T-helper 1 cell treated with Interleukin-12 subunit alpha and Interleukin-12 subunit beta and Interleukin-4 antibody, amounts not matched to agents 30 ng/mL and 1 ng/mL, for 36 hours (primary cell): Measurements from ENCODE around the gene EVL. TPM values are rescaled to one million over a fixed set of nuclear protein-coding genes. Genes with fewer than 3 reads are reported as not detected.

ENCODE experiments used
- intact Hi-C: fragments of 100-400 bp; cut with micrococcal nuclease; formaldehyde crosslinking; loops from one replicate; pipeline ENCODE4 v1.15.1; 2024
- total RNA-seq: library from RNA; stranded (reverse); gene quantifications from 2 replicates; pipeline ENCODE4 v1.2.3, GENCODE V29; 2022

Gene EVL
- total RNA-seq, 1 donor from 2014 or later, result 1,194 TPM

- intact Hi-C loops, result no loop called here
Observed at GRCh38 chr14:100038065-100038464, 27.2 kb upstream of the EVL start.

GRCh38 chr14:100039903-100040302, 25.3 kb upstream of the EVL start:
- intact Hi-C loops, result no loop called here

GRCh38 chr14:100041271-100041670, 24.0 kb upstream of the EVL start:
- intact Hi-C loops, result no loop called here

GRCh38 chr14:100042286-100042685, 22.9 kb upstream of the EVL start:
- intact Hi-C loops, result no loop called here

- intact Hi-C loops, result no loop called here
Observed at GRCh38 chr14:100045642-100046344, 19.4 kb upstream of the EVL start.

- intact Hi-C loops, result no loop called here
Observed at GRCh38 chr14:100047600-100047999, 17.6 kb upstream of the EVL start.

- intact Hi-C loops, result loop anchor here (2.0 kb wide), 1 partner anchor 14 kb away; no protein-coding TSS in a partner anchor
Observed at GRCh38 chr14:100048786-100049185, 16.4 kb upstream of the EVL start.

- intact Hi-C loops, result loop anchor here (2.0 kb wide), 1 partner anchor 14 kb away; no protein-coding TSS in a partner anchor
Observed at GRCh38 chr14:100049220-100049619, 16.0 kb upstream of the EVL start.

- intact Hi-C loops, result no loop called here
Observed at GRCh38 chr14:100051103-100051502, 14.1 kb upstream of the EVL start.

- intact Hi-C loops, result no loop called here
Observed at GRCh38 chr14:100051543-100051942, 13.7 kb upstream of the EVL start.

- intact Hi-C loops, result no loop called here
Observed at GRCh38 chr14:100052819-100053218, 12.4 kb upstream of the EVL start.

- intact Hi-C loops, result no loop called here
Observed at GRCh38 chr14:100054316-100055075, 10.7 kb upstream of the EVL start.

GRCh38 chr14:100056431-100056830, 8.8 kb upstream of the EVL start:
- intact Hi-C loops, result no loop called here

- intact Hi-C loops, result loop anchor here (1.0 kb wide), 5 partner anchors 15 to 136 kb away; no protein-coding TSS in a partner anchor
Observed at GRCh38 chr14:100056964-100057795, 8.0 kb upstream of the EVL start.

GRCh38 chr14:100058777-100059437, 6.3 kb upstream of the EVL start:
- intact Hi-C loops, result loop anchor here (1.0 to 2.0 kb wide), 2 partner anchors 9 to 64 kb away; no protein-coding TSS in a partner anchor

- intact Hi-C loops, result loop anchor here (2.0 kb wide), 1 partner anchor 65 kb away; no protein-coding TSS in a partner anchor
Observed at GRCh38 chr14:100059438-100059781, 5.8 kb upstream of the EVL start.

GRCh38 chr14:100060760-100061159, 4.5 kb upstream of the EVL start:
- intact Hi-C loops, result loop anchor here (10.0 kb wide), 1 partner anchor 456 kb away; the partner anchor contains the start of gene CCDC85C

- intact Hi-C loops, result loop anchor here (2.0 to 10.0 kb wide), 2 partner anchors 14 to 458 kb away; partner anchors contain the start of gene CCDC85C
Observed at GRCh38 chr14:100062590-100062989, 2.6 kb upstream of the EVL start.

GRCh38 chr14:100063314-100063941, 1.8 kb upstream of the EVL start:
- intact Hi-C loops, result loop anchor here (1.0 to 10.0 kb wide), 3 partner anchors 9 to 459 kb away; partner anchors contain the start of gene CCDC85C
